ENCODE results near the gene ACKR3.

The ACKR3 gene

GRCh38 chr2:236600158-236600557 is 30.5 kb downstream of the ACKR3 start:
- DNase-seq (ENCODE audit: low read depth), result no peak
- no peak overlapping the region for H3K4me3 ChIP-seq (ENCODE audit: low read depth, low read length)
- TF ChIP-seq, protein P1, sequence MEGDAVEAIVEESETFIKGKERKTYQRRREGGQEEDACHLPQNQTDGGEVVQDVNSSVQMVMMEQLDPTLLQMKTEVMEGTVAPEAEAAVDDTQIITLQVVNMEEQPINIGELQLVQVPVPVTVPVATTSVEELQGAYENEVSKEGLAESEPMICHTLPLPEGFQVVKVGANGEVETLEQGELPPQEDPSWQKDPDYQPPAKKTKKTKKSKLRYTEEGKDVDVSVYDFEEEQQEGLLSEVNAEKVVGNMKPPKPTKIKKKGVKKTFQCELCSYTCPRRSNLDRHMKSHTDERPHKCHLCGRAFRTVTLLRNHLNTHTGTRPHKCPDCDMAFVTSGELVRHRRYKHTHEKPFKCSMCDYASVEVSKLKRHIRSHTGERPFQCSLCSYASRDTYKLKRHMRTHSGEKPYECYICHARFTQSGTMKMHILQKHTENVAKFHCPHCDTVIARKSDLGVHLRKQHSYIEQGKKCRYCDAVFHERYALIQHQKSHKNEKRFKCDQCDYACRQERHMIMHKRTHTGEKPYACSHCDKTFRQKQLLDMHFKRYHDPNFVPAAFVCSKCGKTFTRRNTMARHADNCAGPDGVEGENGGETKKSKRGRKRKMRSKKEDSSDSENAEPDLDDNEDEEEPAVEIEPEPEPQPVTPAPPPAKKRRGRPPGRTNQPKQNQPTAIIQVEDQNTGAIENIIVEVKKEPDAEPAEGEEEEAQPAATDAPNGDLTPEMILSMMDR (IDR thresholded peaks at IDR 0.05; ENCODE audit: insufficient read depth, low read depth, low read length, missing control alignments), result no peak

DNA sequence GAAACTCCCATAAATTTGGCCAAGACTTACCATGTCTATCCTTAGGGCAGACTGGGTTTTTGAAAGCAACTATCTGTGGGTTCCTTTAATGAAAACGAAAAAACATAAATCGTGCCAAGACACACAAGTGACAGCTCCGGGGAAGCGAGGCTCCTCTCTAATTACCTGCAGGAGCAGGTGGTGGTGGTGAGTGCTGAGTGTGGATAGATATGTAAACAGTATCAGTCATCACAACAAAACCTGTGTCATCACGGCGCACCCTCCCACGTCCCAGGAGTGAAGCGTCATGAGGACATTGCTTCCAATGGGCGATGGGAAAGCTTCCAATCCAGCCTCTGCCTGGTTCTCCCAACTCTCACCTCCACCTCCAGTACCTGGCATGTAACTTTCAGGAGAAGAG is 31.3 kb downstream of the ACKR3 start:
- no peak overlapping the region for H3K4me3 ChIP-seq (ENCODE audit: low read depth, low read length)
- DNase-seq (ENCODE audit: low read depth), result no peak
- TF ChIP-seq, protein P1 (IDR thresholded peaks at IDR 0.05; ENCODE audit: insufficient read depth, low read depth, low read length, missing control alignments), result no peak

- no peak overlapping the region for H3K4me3 ChIP-seq (ENCODE audit: low read depth, low read length)
- DNase-seq (ENCODE audit: low read depth), result peak; percentile 52
- TF ChIP-seq, protein P1 (IDR thresholded peaks at IDR 0.05; ENCODE audit: insufficient read depth, low read depth, low read length, missing control alignments), result no peak
These were observed 31.9 kb downstream of the ACKR3 start for GRCh38 chr2:236601316-236602202.

GRCh38 chr2:236602678-236603077 is 33.1 kb downstream of the ACKR3 start:
- TF ChIP-seq, protein P1 (IDR thresholded peaks at IDR 0.05; ENCODE audit: insufficient read depth, low read depth, low read length, missing control alignments), result no peak
- no peak overlapping the region for H3K4me3 ChIP-seq (ENCODE audit: low read depth, low read length)
- no peak for DNase-seq (ENCODE audit: low read depth)

DNA sequence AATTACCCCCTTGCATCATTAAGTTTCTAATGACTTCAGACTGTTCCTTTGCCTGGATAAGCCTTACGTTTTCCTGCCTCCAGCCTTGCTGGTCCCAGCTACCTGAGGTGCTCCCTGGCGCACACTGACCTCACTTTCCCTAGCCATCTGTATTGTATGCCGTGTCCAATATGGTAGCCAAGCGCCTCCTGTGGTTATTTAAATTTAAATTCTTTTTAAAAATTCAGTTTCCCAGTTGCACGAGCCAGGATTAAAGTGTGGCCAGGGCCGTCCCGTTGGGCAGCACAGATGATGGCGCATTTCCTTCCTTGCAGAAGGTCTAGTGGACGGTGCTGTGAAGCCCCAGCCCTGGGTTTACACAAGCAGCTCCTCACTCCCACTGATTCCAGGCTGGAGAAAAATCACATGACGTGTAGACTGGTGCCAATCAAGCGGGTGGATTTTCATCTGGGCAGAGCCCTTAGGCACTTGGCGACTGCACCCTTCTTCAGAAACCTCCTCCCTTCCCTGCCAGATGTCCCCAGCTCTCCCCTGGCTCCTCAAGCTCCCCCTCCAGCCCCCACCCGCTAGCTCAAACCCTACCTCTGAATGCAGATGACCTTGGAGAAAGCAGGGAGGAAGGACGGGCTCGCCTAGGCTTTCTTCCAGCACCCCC is 33.9 kb downstream of the ACKR3 start:
- TF ChIP-seq, protein P1 (IDR thresholded peaks at IDR 0.05; ENCODE audit: insufficient read depth, low read depth, low read length, missing control alignments), result no peak
- DNase-seq (ENCODE audit: low read depth), result no peak
- no peak overlapping the region for H3K4me3 ChIP-seq (ENCODE audit: low read depth, low read length)

- DNase-seq (ENCODE audit: low read depth), result no peak
- TF ChIP-seq, protein P1 (IDR thresholded peaks at IDR 0.05; ENCODE audit: insufficient read depth, low read depth, low read length, missing control alignments), result no peak
- no peak overlapping the region for H3K4me3 ChIP-seq (ENCODE audit: low read depth, low read length)
These were observed 35.1 kb downstream of the ACKR3 start for GRCh38 chr2:236604575-236605344.

Measured in GM12865 (cell line).